Motor neuron (in vitro differentiated cells): ENCODE results near the gene WDR54. TPM values are rescaled to one million over a fixed set of nuclear protein-coding genes. Genes with fewer than 3 reads are reported as not detected.
"Not testable (repeated sequence)": the region's sequence is repeated elsewhere in the genome, so short reads cannot be mapped to it uniquely, and the experiment has no call there.

Experiments used
- ATAC-seq, 8 experiments: fragments of 200-7000 bp; cut with Tn5 transposase; replicated peaks in 6 of 8; 2 replicates each; pipeline ENCODE4 v1.8.0; 2021; ENCODE audit warnings: mild to moderate bottlenecking in 8 of 8, moderate library complexity in 8 of 8
- H3K27ac ChIP-seq, 2 donors: fragments of 250-450 bp; sonication (Bioruptor Pico); 2 replicates each; pipeline ENCODE4 v1.9.0; 2021; ENCODE audit warnings: antibody characterized with exemption in 2 of 2, mild to moderate bottlenecking in 2 of 2, moderate library complexity in 1 of 2
- H3K4me1 ChIP-seq, 2 donors: fragments of 250-450 bp; sonication (Bioruptor Pico); replicated peaks in 1 of 2; 2 replicates each; pipeline ENCODE4 v1.6.1; 2021; ENCODE audit warnings: antibody characterized with exemption in 2 of 2, mild to moderate bottlenecking in 2 of 2, moderate library complexity in 1 of 2
- H3K4me3 ChIP-seq, 5 donors: fragments of 250-450 bp; sonication (Bioruptor Pico); 2 replicates each; pipeline ENCODE4 v1.9.0; 2021; ENCODE audit warnings: antibody characterized with exemption in 5 of 5, mild to moderate bottlenecking in 5 of 5, moderate library complexity in 4 of 5
- WGBS, 10 experiments: fragments of 450-650 bp; shearing (Covaris generic); methylation state at CpG; one replicate each; pipeline ENCODE4 v1.0.0; 2022; 5-methylcytosine and 5-hydroxymethylcytosine counted together
- in situ Hi-C, 9 experiments: fragments of 400-800 bp; cut with MboI; loops; one replicate each; pipeline ENCODE4 v1.15.0; 2021; ENCODE audit warnings: low sequenced_read_pairs in 9 of 9, low pct_unique_long_range_greater_than_20kb in 2 of 9; ENCODE audit not compliant: unreplicated experiment in 9 of 9
- total RNA-seq, 8 experiments: library from RNA; unstranded; fragments of 300-600 nt; gene quantifications; 2 replicates each; pipeline versions ENCODE4 v1.2.3 to v1.2.4, GENCODE V29; 2022

WDR54 gene
- total RNA-seq, 8 experiments from 2014 or later: 15.1 to 63.7 (median 49.5) TPM

DNA sequence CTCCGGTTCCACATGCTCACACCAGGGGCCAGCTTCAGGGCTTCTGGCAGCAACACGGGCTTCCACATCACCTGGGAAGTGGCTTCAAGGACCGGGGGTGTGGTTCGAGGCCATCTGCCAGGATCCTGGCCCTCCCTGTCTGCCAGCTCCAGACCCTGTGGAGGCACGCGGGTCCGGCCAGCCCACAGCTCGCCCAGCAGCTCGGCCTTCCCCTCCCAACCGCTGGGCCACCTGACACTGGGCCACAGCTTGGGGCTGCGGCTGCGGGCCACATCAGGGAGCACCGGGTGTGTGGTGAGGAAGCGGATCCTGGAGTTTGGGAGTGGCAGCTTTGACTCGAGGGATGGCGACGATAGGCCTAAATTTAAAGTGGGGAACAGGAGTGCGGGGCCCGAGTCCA lies 7.1 kb upstream of the WDR54 start:
- peak in 3 of 8 experiments; percentile 29 to 46 (median 38) for ATAC-seq
- whole genome bisulfite sequencing, 10 experiments: 20 to 100% (median 92%) methylated on average over 1 to 12 of the region's 19 CpGs; no CpG with 5 or more reads in 5 of the 10 experiments
- peaks cover 0 to 6% of the 10 kb centered on the region in 2 donors for H3K4me1 ChIP-seq
- in situ Hi-C loops: no loop called here
- no peak overlapping the region for H3K27ac ChIP-seq
- no peak overlapping the region for H3K4me3 ChIP-seq

DNA sequence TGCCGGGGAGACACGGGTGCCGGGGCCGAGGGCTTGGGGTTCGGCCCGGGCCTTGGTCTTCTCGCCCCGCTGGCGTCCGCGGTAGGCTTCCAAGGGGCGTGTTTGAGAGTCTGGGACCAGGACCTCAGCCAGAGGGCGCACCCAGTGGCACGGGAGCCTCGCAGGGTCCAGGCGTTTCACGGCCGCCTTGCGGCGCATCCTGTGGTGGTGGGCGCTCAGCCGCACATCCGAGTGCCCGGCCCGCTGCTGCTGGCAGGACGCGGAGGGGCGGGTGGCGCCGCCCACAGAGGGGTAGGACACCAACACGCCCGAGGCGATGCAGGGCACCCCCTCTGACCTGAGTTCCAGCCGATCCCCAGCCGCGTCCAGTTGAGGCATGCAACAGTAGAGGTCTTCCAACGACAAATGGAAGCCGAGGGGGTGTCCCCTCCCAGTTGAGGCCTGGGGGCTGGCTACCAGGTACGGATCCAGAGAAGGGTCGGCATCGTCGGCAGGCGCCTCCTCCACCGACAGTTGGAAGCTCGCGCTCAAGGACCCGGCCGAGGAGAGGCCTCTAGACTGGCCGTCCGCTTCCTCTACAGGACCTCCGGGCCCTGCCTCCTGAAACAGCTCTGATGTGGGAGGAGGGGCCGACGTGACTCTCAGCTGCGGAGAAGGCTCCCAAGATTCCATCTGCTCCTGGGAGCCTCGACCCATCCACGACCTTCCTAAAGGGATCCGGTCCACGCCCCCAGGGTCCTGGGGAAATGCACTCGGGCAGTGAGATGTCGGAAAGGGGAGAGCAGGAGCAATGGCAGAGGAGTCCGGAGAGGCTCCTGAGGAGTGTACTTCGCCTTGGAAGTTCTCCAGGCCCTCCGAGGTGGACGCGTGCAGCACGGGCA lies 6.4 kb upstream of the WDR54 start:
- no peak overlapping the region for H3K27ac ChIP-seq
- in situ Hi-C loops: no loop called here
- H3K4me1 ChIP-seq: peaks cover 0 to 6% of the 10 kb centered on the region in 2 donors
- ATAC-seq: peak in 6 of 8 experiments; percentile 32 to 84 (median 68)
- WGBS, 10 experiments: 0 to 91% (median 40%) methylated on average over 1 to 12 of the region's 66 CpGs; no CpG with 5 or more reads in 3 of the 10 experiments
- H3K4me3 ChIP-seq: no peak overlapping the region

DNA sequence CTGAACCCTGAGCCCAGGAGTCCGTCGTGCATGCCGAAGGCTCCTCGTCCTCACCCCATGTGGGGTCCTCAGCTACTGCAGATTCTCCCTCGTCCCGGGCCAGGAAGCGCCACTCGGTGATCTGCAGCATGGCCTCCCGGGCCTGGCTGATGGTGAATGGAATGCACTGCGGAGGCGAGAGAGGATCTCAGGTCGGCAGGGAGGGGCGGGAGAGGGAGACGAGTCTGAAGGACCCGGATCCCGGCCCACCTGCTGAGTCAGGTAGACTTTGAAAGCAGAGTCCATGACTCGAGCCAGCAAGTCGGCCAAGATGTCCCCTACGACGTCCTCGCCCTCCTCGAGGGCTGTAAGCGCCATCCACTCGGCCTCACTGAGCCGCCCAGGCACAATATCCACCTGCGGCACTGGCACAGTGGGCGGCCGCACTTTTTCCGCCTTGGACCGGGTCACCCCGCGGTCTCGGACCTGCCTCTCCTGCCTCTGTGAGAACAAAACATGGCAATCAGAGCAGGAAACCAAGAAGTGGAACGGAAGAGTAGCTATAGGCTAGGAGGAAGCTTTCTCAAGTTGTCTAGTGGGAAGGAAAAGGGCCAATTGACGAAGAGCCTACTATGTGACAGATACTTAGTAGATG lies 5.7 kb upstream of the WDR54 start:
- ATAC-seq: peak in 1 of 8 experiments; percentile 6
- peaks cover 0 to 12% of the 10 kb centered on the region in 2 donors for H3K4me1 ChIP-seq
- no peak overlapping the region for H3K4me3 ChIP-seq
- H3K27ac ChIP-seq: no peak overlapping the region
- 60 to 96% (median 83%) methylated on average over 1 to 8 of the region's 35 CpGs; no CpG with 5 or more reads in 2 of the 10 experiments for WGBS, 10 experiments
- in situ Hi-C loops: no loop called here

DNA sequence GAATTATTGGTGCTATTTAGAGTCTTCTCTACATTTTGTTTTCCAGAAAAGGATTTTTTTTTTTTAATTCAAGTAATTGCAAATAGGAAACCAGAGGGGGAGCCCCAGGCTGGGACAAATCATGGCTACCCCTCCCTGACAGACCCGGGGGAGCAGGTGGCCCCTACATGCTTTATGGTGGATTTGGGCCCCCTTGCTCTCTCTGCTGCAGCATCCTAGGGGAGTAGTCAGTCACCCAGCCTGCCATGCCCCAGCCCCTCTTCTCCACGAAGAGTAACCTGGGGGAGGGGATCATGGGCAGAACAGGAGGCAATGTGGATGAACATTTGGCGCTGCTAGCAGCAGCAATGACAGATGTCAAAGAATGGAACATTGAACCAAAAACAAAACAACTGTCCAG lies 4.8 kb upstream of the WDR54 start:
- Histone ChIP-seq H3K27ac (no peak overlapping the region), H3K4me3 (no peak overlapping the region), H3K4me1 (peaks cover 0 to 12% of the 10 kb centered on the region in 2 donors)
- WGBS, 10 experiments: 0 to 100% (median 50%) methylated on average over 1 to 2 of the region's 3 CpGs; no CpG with 5 or more reads in 2 of the 10 experiments
- no peak for ATAC-seq
- in situ Hi-C loops: no loop called here

DNA sequence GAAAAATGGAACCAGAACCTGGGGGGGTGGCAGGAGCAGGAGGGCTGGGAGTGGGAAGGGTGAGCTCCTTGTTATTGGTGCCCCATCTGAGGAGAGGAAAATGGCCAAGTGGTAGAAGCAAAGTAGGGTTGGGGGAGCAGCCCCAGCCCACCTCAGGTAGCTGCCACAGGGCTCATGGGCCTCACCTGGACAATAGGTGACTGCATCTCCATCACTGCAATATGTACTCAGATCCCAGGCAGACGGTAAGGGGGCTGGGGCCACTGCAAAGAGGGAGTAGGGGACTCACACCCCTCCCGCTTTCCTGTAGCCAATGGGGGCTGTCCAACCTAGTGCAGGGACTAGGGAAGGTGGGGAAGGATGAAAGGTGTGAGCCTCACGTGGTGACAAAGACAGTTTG lies 4.3 kb upstream of the WDR54 start:
- ATAC-seq: no peak
- H3K4me1 ChIP-seq: peaks cover 0 to 13% of the 10 kb centered on the region in 2 donors
- in situ Hi-C loops: no loop called here
- H3K27ac ChIP-seq: no peak overlapping the region
- WGBS, 10 experiments: 40 to 100% methylated on average over 1 of the region's 3 CpGs; no CpG with 5 or more reads in 8 of the 10 experiments
- no peak overlapping the region for H3K4me3 ChIP-seq

DNA sequence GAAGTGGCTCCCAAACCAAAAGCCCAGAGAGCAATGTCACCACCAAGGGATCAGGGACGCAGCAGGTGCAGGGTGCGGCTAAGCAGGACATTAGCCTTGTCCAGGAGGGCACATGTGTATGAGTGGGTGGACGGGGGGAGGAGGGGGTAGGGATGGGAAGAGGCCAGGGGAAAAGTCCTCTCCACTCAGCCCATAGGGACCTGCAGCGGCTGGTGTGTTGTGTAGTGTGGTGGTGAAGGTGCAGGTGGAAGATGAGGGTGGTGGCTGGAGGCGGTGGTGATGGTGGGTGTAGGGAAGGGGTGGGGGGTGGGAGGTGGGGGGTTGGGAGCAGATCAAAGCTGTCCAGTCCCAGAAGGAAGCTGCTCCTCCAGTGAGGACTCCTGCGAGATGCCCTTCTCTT lies 3.8 kb upstream of the WDR54 start:
- no peak for ATAC-seq
- Histone ChIP-seq H3K4me3 (no peak overlapping the region), H3K27ac (no peak overlapping the region), H3K4me1 (peaks cover 0 to 17% of the 10 kb centered on the region in 2 donors)
- in situ Hi-C loops: no loop called here
- WGBS, 10 experiments: 100% methylated on average over 3 of the region's 6 CpGs; no CpG with 5 or more reads in 9 of the 10 experiments

DNA sequence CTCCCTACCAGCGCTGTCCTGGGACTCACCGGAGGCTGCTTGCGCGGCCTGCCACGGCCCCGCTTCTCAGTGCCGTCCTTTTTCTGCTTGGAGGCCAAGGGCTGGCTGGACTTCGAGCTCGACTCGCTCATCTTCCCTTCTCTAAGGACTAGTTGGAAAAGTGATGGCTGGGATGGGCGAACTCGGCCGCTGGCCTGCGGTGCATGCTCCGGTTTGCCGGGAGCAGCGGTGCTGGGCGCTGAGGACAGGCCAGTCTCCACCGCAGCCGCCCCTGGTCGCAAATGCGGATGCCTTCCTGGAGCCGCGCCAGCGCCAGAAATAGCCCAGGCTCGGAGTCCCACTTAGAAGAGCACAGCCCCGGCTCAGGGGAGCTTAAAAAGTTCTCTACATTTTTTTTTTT lies 3.2 kb upstream of the WDR54 start:
- in situ Hi-C loops: no loop called here
- H3K27ac ChIP-seq: no peak overlapping the region
- ATAC-seq: no peak
- peaks cover 0 to 17% of the 10 kb centered on the region in 2 donors for H3K4me1 ChIP-seq
- WGBS, 10 experiments: 20 to 98% (median 83%) methylated on average over 1 to 19 of the region's 27 CpGs; no CpG with 5 or more reads in 3 of the 10 experiments
- H3K4me3 ChIP-seq: no peak overlapping the region

DNA sequence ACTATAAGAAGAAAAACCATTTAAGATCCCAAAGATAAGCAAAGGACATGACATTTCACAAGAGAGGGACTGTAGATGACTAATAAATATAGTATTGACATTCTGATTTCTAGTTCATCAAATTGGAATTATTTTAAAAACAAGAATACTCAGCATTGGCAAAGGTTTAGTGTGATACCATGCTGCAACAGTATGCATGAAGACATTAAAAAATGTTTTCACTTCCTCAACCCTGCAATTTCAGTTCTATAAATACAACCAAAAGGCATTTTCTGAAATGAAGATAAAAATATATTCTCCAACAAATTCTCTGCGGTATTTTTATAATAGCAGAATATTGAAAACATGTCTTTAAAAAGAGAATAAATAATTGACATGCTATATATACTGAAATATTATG lies 2.2 kb upstream of the WDR54 start:
- no peak overlapping the region for H3K4me3 ChIP-seq
- WGBS, 10 experiments: 86 to 100% (median 100%) methylated on average over 1 of the region's 1 CpG; no CpG with 5 or more reads in 3 of the 10 experiments
- in situ Hi-C loops: no loop called here
- ATAC-seq: no peak
- no peak overlapping the region for H3K27ac ChIP-seq
- H3K4me1 ChIP-seq: peaks cover 0 to 17% of the 10 kb centered on the region in 2 donors

DNA sequence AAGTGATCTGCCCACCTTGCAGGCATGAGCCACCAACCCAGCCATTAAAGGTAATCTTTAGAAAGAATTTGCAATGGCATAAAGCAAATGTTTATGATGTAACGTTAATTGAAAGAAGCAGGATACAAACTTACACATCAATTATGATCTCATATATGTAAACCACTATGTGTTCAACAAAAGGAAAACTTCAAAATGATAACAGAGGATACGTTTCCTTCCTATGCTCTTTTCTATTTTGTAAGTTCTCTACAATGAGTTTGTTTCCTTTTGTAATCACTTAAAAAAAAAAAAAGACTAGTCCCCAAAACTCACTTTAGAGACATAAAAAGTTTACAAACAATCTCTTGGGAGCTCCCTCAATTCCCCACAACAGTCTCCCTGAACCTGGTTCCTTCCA lies 1.5 kb upstream of the WDR54 start:
- no peak overlapping the region for H3K4me3 ChIP-seq
- in situ Hi-C loops: no loop called here
- no peak for ATAC-seq
- H3K27ac ChIP-seq: no peak overlapping the region
- WGBS, 10 experiments: 39 to 100% (median 82%) methylated on average over 1 to 2 of the region's 2 CpGs
- H3K4me1 ChIP-seq: peaks cover 0 to 17% of the 10 kb centered on the region in 2 donors

DNA sequence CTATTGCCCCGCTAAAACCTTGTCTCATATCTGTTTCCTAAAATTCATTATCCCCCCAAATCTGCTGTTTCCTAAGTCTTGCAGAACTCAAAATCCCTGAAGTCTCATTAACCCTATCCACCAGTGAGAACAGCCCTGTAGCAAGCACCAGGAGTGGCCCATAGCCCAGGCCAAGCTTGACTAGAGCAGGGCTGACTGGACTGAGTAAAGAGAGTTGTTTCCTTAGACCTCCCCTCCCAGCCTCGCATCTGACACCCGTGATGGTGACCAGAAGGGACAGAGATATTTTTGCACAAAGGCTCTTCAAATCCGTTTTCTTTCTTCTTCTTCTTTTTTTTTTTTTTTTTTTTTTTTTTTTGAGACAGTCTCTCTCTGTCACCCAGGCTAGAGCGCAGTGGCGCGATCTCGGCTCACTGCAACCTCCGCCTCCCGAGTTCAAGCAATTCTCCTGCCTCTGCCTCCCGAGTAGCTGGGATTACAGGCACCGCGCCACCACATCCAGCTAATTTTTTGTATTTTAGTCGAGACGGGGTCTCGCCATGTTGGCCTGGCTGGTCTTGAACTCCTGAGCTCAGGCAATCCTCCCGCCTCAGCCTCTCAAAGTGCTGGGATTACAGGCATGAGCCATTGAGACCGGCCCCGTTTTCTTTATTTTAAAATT lies 957 bp upstream of the WDR54 start:
- ATAC-seq, in situ Hi-C loops: not testable (repeated sequence)
- WGBS, 10 experiments: 57 to 96% (median 82%) methylated on average over 3 to 19 of the region's 19 CpGs
- peak overlapping the region; percentile 52 to 70 (median 57) for H3K4me3 ChIP-seq
- peaks cover 0 to 17% of the 10 kb centered on the region in 2 donors for H3K4me1 ChIP-seq
- H3K27ac ChIP-seq: peak overlapping the region; percentile 89 to 97

DNA sequence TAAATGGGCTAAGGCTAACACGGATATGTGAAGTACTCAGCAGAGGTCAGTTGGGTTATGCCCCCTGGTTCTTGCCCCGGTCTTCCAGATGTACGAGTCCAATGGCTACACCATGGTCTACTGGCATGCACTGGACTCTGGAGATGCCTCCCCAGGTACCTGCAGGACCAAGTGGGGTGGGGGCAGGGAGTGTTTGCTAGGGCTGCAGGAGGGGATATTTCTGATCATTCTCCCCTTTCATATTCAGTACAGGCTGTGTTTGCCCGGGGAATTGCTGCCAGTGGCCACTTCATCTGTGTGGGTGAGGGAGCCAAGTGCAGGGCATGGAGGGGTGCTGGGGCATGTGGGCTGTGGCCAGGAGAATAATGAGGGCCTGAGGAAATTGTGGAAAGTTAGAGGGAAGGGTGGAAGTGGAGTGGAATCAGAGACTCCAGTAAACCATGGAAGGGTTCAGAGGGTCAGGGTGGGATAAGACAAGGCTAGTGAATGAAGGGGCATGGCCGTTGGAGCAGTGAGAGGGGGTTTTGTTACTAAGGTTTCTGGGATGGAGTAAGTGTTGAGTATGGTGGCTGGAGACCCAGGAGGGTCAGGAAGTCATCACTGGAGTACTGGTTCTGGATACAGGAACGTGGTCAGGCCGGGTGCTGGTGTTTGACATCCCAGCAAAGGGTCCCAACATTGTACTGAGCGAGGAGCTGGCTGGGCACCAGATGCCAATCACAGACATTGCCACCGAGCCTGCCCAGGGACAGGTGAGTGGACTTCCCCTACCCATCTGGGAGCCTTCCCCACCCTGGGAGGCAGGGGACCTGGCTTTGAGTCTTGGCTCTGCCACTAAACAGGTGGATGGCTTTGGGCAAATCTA lies 1.9 kb downstream of the WDR54 start:
- no peak for ATAC-seq
- H3K4me1 ChIP-seq: peaks cover 0 to 11% of the 10 kb centered on the region in 2 donors
- 80 to 100% (median 94%) methylated on average over 1 to 7 of the region's 9 CpGs; no CpG with 5 or more reads in 2 of the 10 experiments for WGBS, 10 experiments
- in situ Hi-C loops: no loop called here
- H3K4me3 ChIP-seq: no peak overlapping the region
- H3K27ac ChIP-seq: no peak overlapping the region
